Subcutaneous abdominal adipose tissue (tissue), 5 donors: ENCODE measurements around the gene WDR35.

Experiments
- H3K27ac ChIP-seq: one replicate; pipeline ENCODE4 v1.7.0; 2013; ENCODE audit warnings: low read depth, mild to moderate bottlenecking, inconsistent platforms, low read length, moderate library complexity
- H3K27me3 ChIP-seq, 5 donors: one replicate each; pipeline ENCODE4 v1.7.0; 2013; ENCODE audit warnings: low read length in 5 of 5, inconsistent platforms in 1 of 5; ENCODE audit not compliant: control insufficient read depth in 5 of 5, insufficient read depth in 4 of 5
- H3K36me3 ChIP-seq, 5 donors: one replicate each; pipeline ENCODE4 v1.7.0; 2013; ENCODE audit warnings: low read length in 5 of 5; ENCODE audit not compliant: control insufficient read depth in 5 of 5, insufficient read depth in 5 of 5
- H3K4me1 ChIP-seq, 5 donors: one replicate each; pipeline ENCODE4 v1.7.0; 2013; ENCODE audit warnings: low read length in 5 of 5, mild to moderate bottlenecking in 3 of 5, moderate library complexity in 1 of 5; ENCODE audit not compliant: control insufficient read depth in 5 of 5, insufficient read depth in 5 of 5
- H3K4me3 ChIP-seq, 5 donors: one replicate each; pipeline ENCODE4 v1.7.0; 2013; ENCODE audit warnings: low read length in 5 of 5, low read depth in 1 of 5
- H3K9ac ChIP-seq, 5 donors: one replicate each; pipeline ENCODE4 v1.7.0; 2013; ENCODE audit warnings: low read length in 5 of 5, mild to moderate bottlenecking in 4 of 5, moderate library complexity in 3 of 5
- H3K9me3 ChIP-seq, 5 donors: one replicate each; pipeline ENCODE4 v1.7.0; 2013; ENCODE audit warnings: low read length in 5 of 5; ENCODE audit not compliant: control insufficient read depth in 5 of 5
- donor health status: healthy.
- donor health status: healthy.
- donor health status: healthy.
- donor health status: healthy.
- donor health status: healthy.

WDR35 gene

DNA sequence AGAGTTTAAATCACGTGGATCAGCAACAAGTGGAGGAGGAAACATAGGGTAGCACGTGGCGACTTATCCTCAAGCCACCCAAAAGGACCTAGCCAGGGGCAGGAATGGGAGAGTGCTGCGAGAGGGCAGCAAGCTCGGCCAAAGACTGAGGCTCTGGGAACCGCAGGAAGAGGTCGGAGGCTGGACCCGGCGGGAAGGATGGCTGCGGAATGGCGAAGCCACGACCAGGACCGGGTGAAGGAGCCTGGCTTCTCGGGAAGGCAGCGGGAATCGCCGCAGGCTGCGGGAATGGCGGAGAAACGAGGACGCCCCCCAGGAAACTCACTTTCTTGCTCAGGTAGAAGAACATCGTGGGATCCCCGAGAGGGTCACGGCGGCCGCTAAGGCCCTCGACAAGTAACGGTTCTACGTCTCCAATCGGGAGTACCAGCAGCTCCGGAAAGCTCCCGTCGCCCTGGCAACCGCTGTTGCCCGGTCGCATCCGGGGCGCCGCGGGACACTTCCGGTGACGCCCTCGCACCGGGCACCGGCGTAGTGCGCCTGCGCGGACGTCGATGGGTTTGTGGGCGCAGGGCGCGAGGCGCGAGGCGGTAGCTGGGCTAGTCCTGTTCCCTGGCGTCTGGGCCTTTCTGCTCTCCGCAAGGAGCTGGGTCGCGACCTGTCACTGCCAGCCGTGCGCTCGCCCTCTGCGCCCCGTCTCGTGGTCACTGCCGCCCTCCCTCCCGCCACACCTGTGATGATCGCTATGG is at the start of gene WDR35:
WDR35 (minus strand) TSS at position 439 of the 749 bp plus-strand sequence; CDS start at position 349, 90 bp downstream.
- peak within 1 kb of the TSS; percentile 72 to 92 (median 87) for H3K4me3 ChIP-seq
- H3K4me1 ChIP-seq = peaks cover 0 to 19% (median 18%) of the 10 kb centered on the region in 5 donors
- H3K9ac ChIP-seq = peak within 1 kb of the TSS in 4 of 5 donors; percentile 40 to 71 (median 48)
- H3K27ac ChIP-seq = peak within 1 kb of the TSS; percentile 29
- H3K9me3 ChIP-seq = no peaks in the 10 kb centered on the region
- H3K36me3 ChIP-seq = peaks cover 0 to under 1% (median 0%) of the 10 kb centered on the region in 5 donors
- H3K27me3 ChIP-seq = no peaks in the 10 kb centered on the region

DNA sequence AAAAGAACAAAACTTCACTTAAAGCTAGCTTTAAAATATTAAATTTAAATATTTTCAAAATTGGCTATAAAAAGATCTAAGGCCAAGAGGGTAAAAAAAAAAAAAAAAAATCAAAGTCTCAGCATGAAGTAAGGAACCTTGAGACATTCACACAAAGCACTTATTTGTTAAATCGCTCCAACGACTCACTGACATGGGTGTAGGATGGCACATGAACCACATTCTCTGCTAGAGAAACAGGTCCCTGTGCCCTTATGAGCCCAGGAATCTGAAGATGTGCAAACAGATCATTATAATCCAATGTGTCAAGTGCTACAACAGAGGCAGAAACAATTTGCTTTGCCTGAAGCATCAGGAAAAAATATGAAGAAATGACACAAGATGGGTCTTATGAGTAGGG is 47.8 kb upstream of the WDR35 start:
- H3K9ac ChIP-seq = peak overlapping the region in 1 of 5 donors; percentile 29
- no peak overlapping the region for H3K27ac ChIP-seq
- H3K9me3 ChIP-seq = no peaks in the 10 kb centered on the region
- peaks cover 2 to 12% (median 10%) of the 10 kb centered on the region in 5 donors for H3K4me1 ChIP-seq
- peaks cover 51 to 74% (median 69%) of the 10 kb centered on the region in 5 donors for H3K36me3 ChIP-seq
- no peaks in the 10 kb centered on the region for H3K27me3 ChIP-seq
- no peak overlapping the region for H3K4me3 ChIP-seq

DNA sequence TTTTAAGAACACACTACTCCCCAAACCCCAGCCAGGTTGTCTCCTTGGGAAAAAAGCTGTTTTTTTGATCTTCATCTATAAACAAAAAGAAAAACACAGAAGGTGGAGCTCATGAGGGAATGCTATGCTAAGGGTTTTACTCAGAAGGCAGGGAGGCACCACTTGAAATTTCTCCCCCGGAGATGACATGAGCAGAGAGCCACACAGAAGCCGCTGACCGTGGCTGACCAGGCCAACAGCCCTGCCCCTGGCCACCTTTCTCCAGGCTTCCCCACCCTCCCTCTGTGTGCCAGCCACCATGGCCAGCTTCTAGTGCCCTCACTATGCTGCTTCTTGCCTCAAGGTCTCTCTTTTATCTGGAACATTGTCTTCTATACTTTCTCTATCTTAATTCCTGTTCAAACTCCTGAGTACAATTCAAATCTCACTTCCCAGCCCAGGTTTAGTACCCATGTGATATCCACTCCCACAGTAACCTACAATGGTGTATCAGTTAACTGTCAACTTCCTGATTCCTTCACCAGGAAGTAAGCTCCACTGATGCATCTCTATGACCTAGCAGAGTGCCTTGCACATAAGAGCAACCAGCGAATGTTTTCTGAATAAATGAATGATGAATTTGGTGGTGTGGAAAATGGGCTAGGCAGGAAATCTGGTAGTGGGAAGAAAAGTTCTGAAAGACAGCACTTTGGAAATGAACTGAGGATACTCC is 46.2 kb upstream of the WDR35 start:
- Histone ChIP-seq H3K9me3 (no peaks in the 10 kb centered on the region), H3K36me3 (peaks cover 66 to 90% (median 83%) of the 10 kb centered on the region in 5 donors), H3K27me3 (no peaks in the 10 kb centered on the region), H3K4me1 (peaks cover 0 to 5% (median 0%) of the 10 kb centered on the region in 5 donors), H3K4me3 (no peak overlapping the region), H3K27ac (peak overlapping the region; percentile 13), H3K9ac (no peak overlapping the region)

DNA sequence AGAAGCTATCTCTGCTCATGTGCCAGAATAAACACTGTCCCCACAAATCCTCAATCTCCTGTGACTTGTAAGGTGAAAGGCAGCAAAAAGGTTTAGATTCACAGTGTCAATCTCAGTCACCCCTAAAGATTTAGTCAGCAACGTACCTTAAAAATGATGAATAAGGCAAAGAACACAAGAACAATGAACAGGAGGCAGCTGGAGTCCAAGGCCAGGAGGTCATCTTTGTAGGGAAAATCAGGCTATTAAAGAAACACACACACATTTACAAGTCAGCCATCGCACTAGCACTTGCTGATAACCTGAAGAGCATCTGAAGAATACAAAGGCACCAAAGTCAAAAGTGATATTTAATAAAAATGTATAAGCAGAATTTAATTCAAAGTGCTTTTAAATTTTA is 44.9 kb upstream of the WDR35 start:
- Histone ChIP-seq H3K9ac (no peak overlapping the region), H3K9me3 (peaks cover 0 to 2% (median 0%) of the 10 kb centered on the region in 5 donors), H3K4me3 (no peak overlapping the region), H3K36me3 (peaks cover 58 to 93% (median 84%) of the 10 kb centered on the region in 5 donors), H3K27me3 (no peaks in the 10 kb centered on the region), H3K27ac (no peak overlapping the region), H3K4me1 (peaks cover 0 to 5% (median 0%) of the 10 kb centered on the region in 5 donors)

DNA sequence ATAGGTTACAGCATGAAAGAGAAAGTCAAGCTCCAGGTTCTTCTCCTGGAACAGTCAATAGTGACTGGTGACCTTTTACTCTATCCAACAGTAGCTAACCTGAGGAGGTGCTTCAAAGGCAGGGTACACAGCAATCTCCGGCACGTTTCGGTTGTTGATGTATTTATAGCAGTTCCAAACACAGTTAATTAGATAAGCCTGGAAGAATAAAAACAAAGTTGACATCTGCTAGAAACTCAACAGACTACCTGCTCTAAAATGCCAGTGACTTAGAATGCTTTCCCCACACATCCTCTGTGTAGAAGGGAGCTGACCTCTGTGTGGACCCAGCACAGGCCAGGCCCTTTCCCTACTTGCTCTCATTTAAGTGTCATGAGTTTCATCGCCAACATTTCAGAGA is 44.3 kb upstream of the WDR35 start:
- peaks cover 0 to 2% (median 0%) of the 10 kb centered on the region in 5 donors for H3K9me3 ChIP-seq
- no peak overlapping the region for H3K27ac ChIP-seq
- no peak overlapping the region for H3K4me3 ChIP-seq
- H3K4me1 ChIP-seq = peaks cover 0 to 5% (median 0%) of the 10 kb centered on the region in 5 donors
- H3K36me3 ChIP-seq = peaks cover 61 to 89% (median 80%) of the 10 kb centered on the region in 5 donors
- no peak overlapping the region for H3K9ac ChIP-seq
- H3K27me3 ChIP-seq = no peaks in the 10 kb centered on the region

DNA sequence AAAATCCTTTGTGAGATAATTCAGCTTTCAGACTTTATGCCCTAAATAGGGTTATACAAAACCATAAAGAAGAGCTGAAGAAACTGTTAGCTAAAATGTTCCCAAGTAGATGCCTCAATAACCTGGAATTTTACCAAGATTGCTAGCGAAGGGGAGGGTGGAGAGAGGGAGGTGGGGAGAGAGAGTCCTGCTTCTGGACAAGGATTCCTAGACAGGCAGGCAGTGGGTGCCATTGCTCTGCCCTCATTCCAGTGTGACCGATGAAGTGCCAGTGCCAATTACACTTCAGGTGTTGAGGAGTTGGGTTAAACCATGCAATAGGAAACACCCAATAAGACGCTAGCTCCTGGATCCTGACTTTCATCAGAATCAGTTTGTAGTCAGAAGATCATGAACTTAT is 43.4 kb upstream of the WDR35 start:
- H3K9me3 ChIP-seq = peaks cover 0 to 2% (median 0%) of the 10 kb centered on the region in 5 donors
- H3K4me1 ChIP-seq = peaks cover 0 to 5% (median 0%) of the 10 kb centered on the region in 5 donors
- no peaks in the 10 kb centered on the region for H3K27me3 ChIP-seq
- H3K27ac ChIP-seq = no peak overlapping the region
- H3K4me3 ChIP-seq = no peak overlapping the region
- H3K9ac ChIP-seq = no peak overlapping the region
- H3K36me3 ChIP-seq = peaks cover 68 to 89% (median 76%) of the 10 kb centered on the region in 5 donors

DNA sequence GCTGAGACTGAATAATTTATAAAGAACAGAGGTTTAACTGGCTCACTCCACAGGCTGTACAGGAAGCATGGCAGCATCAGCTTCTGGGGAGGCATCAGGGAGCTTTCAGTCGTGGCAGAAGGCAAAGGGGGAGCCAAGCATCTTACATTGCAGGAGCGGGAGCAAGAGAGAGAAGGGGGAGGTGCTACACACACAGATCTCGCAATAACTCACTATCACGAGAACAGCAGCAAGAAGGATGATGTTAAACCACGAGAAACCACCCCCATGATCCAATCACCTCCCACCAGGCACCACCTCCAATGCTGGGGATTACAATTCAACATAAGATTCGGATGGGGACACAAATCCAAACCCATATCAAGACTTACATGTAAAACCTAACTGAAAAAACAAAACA is 40.3 kb upstream of the WDR35 start:
- Histone ChIP-seq H3K36me3 (peaks cover 51 to 71% (median 65%) of the 10 kb centered on the region in 5 donors), H3K9ac (no peak overlapping the region), H3K4me3 (no peak overlapping the region), H3K9me3 (peaks cover 0 to 2% (median 0%) of the 10 kb centered on the region in 5 donors), H3K27me3 (no peaks in the 10 kb centered on the region), H3K27ac (no peak overlapping the region), H3K4me1 (peaks cover 0 to 9% (median 0%) of the 10 kb centered on the region in 5 donors)

DNA sequence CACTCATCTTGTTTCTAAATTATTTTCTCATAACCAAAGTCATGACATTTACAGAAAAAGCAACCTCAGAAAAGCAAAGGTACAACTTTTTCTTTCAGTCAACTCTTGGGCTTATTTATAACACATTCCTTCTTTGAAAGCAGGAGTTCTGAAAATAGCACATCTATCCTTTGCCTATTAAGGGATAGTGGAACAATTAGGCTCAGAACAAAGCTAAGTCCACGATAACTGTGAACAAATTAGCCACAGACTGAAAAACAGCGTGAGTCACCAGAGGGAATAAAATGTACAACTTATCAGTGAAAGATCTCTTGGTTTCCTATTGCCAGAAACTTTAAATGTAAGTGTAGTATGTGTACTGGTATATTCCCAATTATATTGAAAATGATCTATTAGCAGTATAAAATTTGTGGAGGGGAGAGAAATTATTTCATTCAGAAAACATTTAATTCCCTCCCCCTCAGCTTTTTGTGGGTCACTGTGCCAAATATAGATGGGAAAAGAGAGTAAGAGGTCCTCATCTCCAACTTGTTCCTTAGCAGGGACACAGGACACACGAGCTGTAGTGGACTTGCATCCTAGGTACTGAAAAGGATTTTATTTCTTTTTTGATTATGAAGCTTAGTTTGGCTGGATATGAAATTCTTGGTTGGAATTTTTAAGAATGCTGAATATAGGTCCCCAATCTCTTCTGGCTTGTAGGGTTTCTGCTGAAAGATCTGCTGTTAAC is 38.0 kb upstream of the WDR35 start:
- Histone ChIP-seq H3K9ac (no peak overlapping the region), H3K36me3 (peaks cover 31 to 50% (median 44%) of the 10 kb centered on the region in 5 donors), H3K4me1 (peaks cover 0 to 9% (median 0%) of the 10 kb centered on the region in 5 donors), H3K27ac (peak overlapping the region; percentile 35), H3K27me3 (no peaks in the 10 kb centered on the region), H3K9me3 (peaks cover 0 to 2% (median 0%) of the 10 kb centered on the region in 5 donors), H3K4me3 (no peak overlapping the region)

DNA sequence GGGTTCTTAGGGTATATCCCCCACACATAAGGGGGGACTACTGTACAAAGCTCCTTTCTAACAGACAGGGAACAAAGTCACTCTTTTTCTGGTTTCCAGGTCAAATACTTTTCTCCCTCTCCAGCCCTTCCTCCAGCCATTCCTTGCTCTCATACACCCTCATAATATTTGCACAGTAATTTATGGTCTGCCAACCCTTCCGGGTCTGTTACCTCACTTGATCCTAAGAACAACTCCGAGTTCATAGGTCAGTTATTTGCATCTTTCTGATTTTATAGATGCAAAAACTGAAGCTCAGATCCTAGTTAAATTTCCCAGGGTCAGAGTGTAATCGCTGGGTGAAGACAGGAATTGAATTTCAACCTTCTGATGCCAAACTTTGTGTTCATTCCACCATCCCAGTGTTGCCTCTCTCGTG is 37.4 kb upstream of the WDR35 start:
- Histone ChIP-seq H3K9me3 (peaks cover 0 to 2% (median 0%) of the 10 kb centered on the region in 5 donors), H3K9ac (no peak overlapping the region), H3K27ac (peak overlapping the region; percentile 35), H3K27me3 (no peaks in the 10 kb centered on the region), H3K4me3 (no peak overlapping the region), H3K36me3 (peaks cover 25 to 44% (median 39%) of the 10 kb centered on the region in 5 donors), H3K4me1 (peaks cover 0 to 9% (median 0%) of the 10 kb centered on the region in 5 donors)
